Caco-2 (cell line): Measurements from ENCODE around the gene SYPL2. TPM values are rescaled to one million over a fixed set of nuclear protein-coding genes. Genes with fewer than 3 reads are reported as not detected.

Source experiments
- BruUV-seq: library from RNA; stranded (reverse); fragments of 400-500 nt; replicated peaks from 2 replicates; lab custom pipeline; 2021; lab: Mats Ljungman, UMichigan
- CTCF ChIA-PET: fragments of 300-600 bp; sonication (Branson Sonifier 250); formaldehyde crosslinking; loops from one replicate; lab custom pipeline; 2022; ENCODE audit warnings: antibody characterized with exemption; lab: Charles Lee
- POLR2A ChIA-PET: fragments of 300-600 bp; sonication (Branson Sonifier 250); formaldehyde crosslinking; loops from one replicate; lab custom pipeline; 2022; ENCODE audit warnings: antibody characterized with exemption; lab: Charles Lee
- DNase-seq, 2 experiments: peaks; one replicate each; pipeline versions ENCODE4 v3.0.0 to v3.0.0-alpha.2; 2020 to 2022
- H3K27me3 ChIP-seq: replicated peaks from 2 replicates; pipeline ENCODE4 v1.6.0; 2011; ENCODE audit warnings: low read length; ENCODE audit not compliant: control insufficient read depth, insufficient read depth
- H3K36me3 ChIP-seq: 2 replicates; pipeline ENCODE4 v1.5.1; 2011; ENCODE audit warnings: low read length; ENCODE audit not compliant: control insufficient read depth, insufficient read depth
- H3K4me1 ChIP-seq: fragments of 250-450 bp; sonication (Bioruptor Pico); 2 replicates; pipeline ENCODE4 v1.5.1; 2020; ENCODE audit warnings: mild to moderate bottlenecking
- H3K4me3 ChIP-seq: 2 replicates; pipeline ENCODE4 v1.5.1; 2011; ENCODE audit warnings: low read depth, mild to moderate bottlenecking, control low read depth, low read length
- H3K9me3 ChIP-seq: fragments of 250-450 bp; sonication (Bioruptor Pico); 2 replicates; pipeline ENCODE4 v1.5.1; 2020; ENCODE audit warnings: mild to moderate bottlenecking, moderate library complexity
- H3K27ac Mint-ChIP-seq: one replicate; pipeline ENCODE4 v1.8.0; 2022; ENCODE audit warnings: mixed read lengths; ENCODE audit not compliant: unreplicated experiment
- H3K27me3 Mint-ChIP-seq: one replicate; pipeline ENCODE4 v1.8.0; 2022; ENCODE audit warnings: mixed read lengths; ENCODE audit not compliant: insufficient read depth, unreplicated experiment
- H3K36me3 Mint-ChIP-seq: one replicate; pipeline ENCODE4 v1.8.0; 2022; ENCODE audit warnings: mild to moderate bottlenecking, mixed read lengths; ENCODE audit not compliant: insufficient read depth, unreplicated experiment
- H3K4me1 Mint-ChIP-seq: one replicate; pipeline ENCODE4 v1.8.0; 2022; ENCODE audit warnings: low read depth, mixed read lengths; ENCODE audit not compliant: unreplicated experiment
- H3K4me3 Mint-ChIP-seq: one replicate; pipeline ENCODE4 v1.8.0; 2022; ENCODE audit warnings: mild to moderate bottlenecking, moderate library complexity, mixed read lengths; ENCODE audit not compliant: unreplicated experiment
- H3K9me3 Mint-ChIP-seq: one replicate; pipeline ENCODE4 v1.8.0; 2022; ENCODE audit warnings: mixed read lengths; ENCODE audit not compliant: unreplicated experiment
- CTCF ChIP-seq, 2 experiments: fragments of 200-600 bp in 1 of 2; IDR thresholded peaks; 1 replicate in 1 of 2; 2 replicates in 1 of 2; pipeline versions ENCODE4 v1.5.1 to v1.8.0; 2011 to 2022; ENCODE audit warnings: antibody characterized with exemption in 1 of 2, control low read depth in 1 of 2, inconsistent platforms in 1 of 2, low read depth in 1 of 2, low read length in 1 of 2, mild to moderate bottlenecking in 1 of 2, moderate library complexity in 1 of 2; ENCODE audit not compliant: insufficient read depth in 1 of 2, severe bottlenecking in 1 of 2, unreplicated experiment in 1 of 2
- intact Hi-C: fragments of 100-400 bp; cut with micrococcal nuclease; formaldehyde crosslinking; loops from one replicate; pipeline ENCODE4 v1.10.0; 2022; ENCODE audit not compliant: unreplicated experiment
- total RNA-seq: library from RNA; stranded (reverse); gene quantifications from 2 replicates; pipeline ENCODE4 v1.2.3, GENCODE V29; 2022

The SYPL2 gene
- total RNA-seq, 1 experiment from 2014 or later, result 0.45 TPM

GRCh38 chr1:109484519-109484975 is 18.2 kb downstream of the SYPL2 start:
- H3K4me1 Mint-ChIP-seq, result no peaks in the 10 kb centered on the region

GRCh38 chr1:109485001-109485400 is 18.7 kb downstream of the SYPL2 start:
- Mint-ChIP-seq H3K27me3 (peaks cover 4% of the 10 kb centered on the region), H3K9me3 (no peaks in the 10 kb centered on the region), H3K4me1 (no peaks in the 10 kb centered on the region), H3K4me3 (peak overlapping the region; percentile 94), H3K36me3 (no peaks in the 10 kb centered on the region), H3K27ac (peak overlapping the region; percentile 88)
- no peak for DNase-seq
- ChIA-PET POLR2A (no interaction called here), CTCF (no interaction called here)
- Histone ChIP-seq H3K9me3 (no peaks in the 10 kb centered on the region), H3K27me3 (no peaks in the 10 kb centered on the region), H3K36me3 (no peaks in the 10 kb centered on the region), H3K4me1 (peaks cover 5% of the 10 kb centered on the region; the same call in 1 of the 2 replicates), H3K4me3 (no peak overlapping the region)
- intact Hi-C loops, result no loop called here
- no TSS peak for BruUV-seq
- TF ChIP-seq CTCF (IDR thresholded peaks at IDR 0.05; ENCODE audit: insufficient read depth in 1 of 2, low read depth in 1 of 2, low read length in 1 of 2, severe bottlenecking in 1 of 2, unreplicated experiment in 1 of 2), result no peak

More at GRCh38 chr1:109484519-109484975, 18.2 kb downstream of the SYPL2 start:
- peak overlapping the region; percentile 81 for H3K4me3 ChIP-seq
- CTCF ChIA-PET, result interaction anchor here (0.9 to 1.3 kb wide), 2 partner anchors 9 to 45 kb away, joined by 5 to 7 read pairs; partner anchors contain the start of gene CYB561D1
- Mint-ChIP-seq H3K4me3 (peak overlapping the region; percentile 94), H3K27me3 (peaks cover 6% of the 10 kb centered on the region), H3K9me3 (no peaks in the 10 kb centered on the region), H3K27ac (peak overlapping the region; percentile 88), H3K36me3 (no peaks in the 10 kb centered on the region)
- TF ChIP-seq CTCF (IDR thresholded peaks at IDR 0.05; ENCODE audit: insufficient read depth in 1 of 2, low read depth in 1 of 2, low read length in 1 of 2, severe bottlenecking in 1 of 2, unreplicated experiment in 1 of 2), result no peak
- peaks cover 5% of the 10 kb centered on the region; the same call in 1 of the 2 replicates for H3K4me1 ChIP-seq
- POLR2A ChIA-PET, result no interaction called here
- no peaks in the 10 kb centered on the region for H3K9me3 ChIP-seq
- H3K27me3 ChIP-seq, result no peaks in the 10 kb centered on the region
- intact Hi-C loops, result loop anchor here (5.0 kb wide), 1 partner anchor 57 kb away; the partner anchor contains the start of gene PSMA5
- BruUV-seq, result no TSS peak
- no peaks in the 10 kb centered on the region for H3K36me3 ChIP-seq
- DNase-seq, result no peak

- TF ChIP-seq CTCF (IDR thresholded peaks at IDR 0.05; ENCODE audit: insufficient read depth in 1 of 2, low read depth in 1 of 2, low read length in 1 of 2, severe bottlenecking in 1 of 2, unreplicated experiment in 1 of 2), result no peak
- DNase-seq, result no peak
- H3K27me3 Mint-ChIP-seq, result no peaks in the 10 kb centered on the region
- POLR2A ChIA-PET, result no interaction called here
- H3K27ac Mint-ChIP-seq, result no peak overlapping the region
- no TSS peak for BruUV-seq
- no peak overlapping the region for H3K4me3 Mint-ChIP-seq
- Histone ChIP-seq H3K4me1 (peaks cover 5% of the 10 kb centered on the region; the same call in 1 of the 2 replicates), H3K27me3 (no peaks in the 10 kb centered on the region), H3K36me3 (no peaks in the 10 kb centered on the region), H3K9me3 (no peaks in the 10 kb centered on the region), H3K4me3 (no peak overlapping the region)
- intact Hi-C loops, result no loop called here
- no peaks in the 10 kb centered on the region for H3K4me1 Mint-ChIP-seq
- H3K36me3 Mint-ChIP-seq, result no peaks in the 10 kb centered on the region
- H3K9me3 Mint-ChIP-seq, result no peaks in the 10 kb centered on the region
- CTCF ChIA-PET, result no interaction called here
These were observed 20.9 kb downstream of the SYPL2 start for GRCh38 chr1:109487261-109487660.
